HG03378 (cell line): Measurements from ENCODE around the gene UMODL1.
"Not testable (repeated sequence)": the region's sequence is repeated elsewhere in the genome, so short reads cannot be mapped to it uniquely, and the experiment has no call there.

ENCODE experiments used
- ATAC-seq: cut with Tn5 transposase; IDR thresholded peaks from one replicate; pipeline ENCODE4 v1.9.1; 2021; ENCODE audit warnings: mild to moderate bottlenecking, moderate library complexity; ENCODE audit not compliant: unreplicated experiment

The UMODL1 gene

GRCh38 chr21:42160765-42161164 lies 89.6 kb downstream of the UMODL1 start:
- no peak for ATAC-seq

GRCh38 chr21:42161401-42161955 lies 90.4 kb downstream of the UMODL1 start:
- ATAC-seq, result no peak

- ATAC-seq, result no peak
Measured at GRCh38 chr21:42161956-42162681, 91.0 kb downstream of the UMODL1 start.

- no peak for ATAC-seq
Measured at GRCh38 chr21:42162831-42163510, 91.9 kb downstream of the UMODL1 start.

- ATAC-seq, result no peak
Measured at GRCh38 chr21:42163511-42163863, 92.4 kb downstream of the UMODL1 start.

- no peak for ATAC-seq
Measured at GRCh38 chr21:42164064-42164789, 93.1 kb downstream of the UMODL1 start.

- ATAC-seq, result no peak
Measured at GRCh38 chr21:42164818-42165217, 93.7 kb downstream of the UMODL1 start.

GRCh38 chr21:42165901-42166300 lies 94.8 kb downstream of the UMODL1 start:
- ATAC-seq, result no peak

- ATAC-seq, result no peak
Measured at GRCh38 chr21:42169758-42170157, 98.6 kb downstream of the UMODL1 start.

- ATAC-seq, result no peak
Measured at GRCh38 chr21:42171091-42172053, 100.3 kb downstream of the UMODL1 start.

GRCh38 chr21:42172596-42173483 lies 101.7 kb downstream of the UMODL1 start:
- no peak for ATAC-seq

- no peak for ATAC-seq
Measured at GRCh38 chr21:42174173-42174572, 103.1 kb downstream of the UMODL1 start.

- no peak for ATAC-seq
Measured at GRCh38 chr21:42175110-42175710, 104.1 kb downstream of the UMODL1 start.

GRCh38 chr21:42176859-42177258 lies 105.7 kb downstream of the UMODL1 start:
- ATAC-seq, result no peak

GRCh38 chr21:42179316-42179715 lies 108.2 kb downstream of the UMODL1 start:
- ATAC-seq, result no peak

GRCh38 chr21:42180001-42180400 lies 108.9 kb downstream of the UMODL1 start:
- ATAC-seq, result not testable (repeated sequence)

- no peak for ATAC-seq
Measured at GRCh38 chr21:42182713-42183371, 111.7 kb downstream of the UMODL1 start.
